Bone marrow (tissue), 2 donors: Measurements from ENCODE around the gene HGS.

Experiments
- DNase-seq, 2 donors: peaks; one replicate each; lab custom pipeline; 2025; lab: John Stamatoyannopoulos, UW

The HGS gene

GRCh38 chr17:81686614-81687013 lies 2.8 kb downstream of the HGS start:
- no peak for DNase-seq

- no peak for DNase-seq
Observed at GRCh38 chr17:81687770-81688541, 4.1 kb downstream of the HGS start.

GRCh38 chr17:81688616-81689015 lies 4.8 kb downstream of the HGS start:
- no peak for DNase-seq

GRCh38 chr17:81690066-81690465 lies 6.3 kb downstream of the HGS start:
- no peak for DNase-seq

GRCh38 chr17:81690549-81690948 lies 6.7 kb downstream of the HGS start:
- no peak for DNase-seq

- DNase-seq: no peak
Observed at GRCh38 chr17:81691196-81691595, 7.4 kb downstream of the HGS start.

- no peak for DNase-seq
Observed at GRCh38 chr17:81691608-81692007, 7.8 kb downstream of the HGS start.

GRCh38 chr17:81693509-81694210 lies 9.8 kb downstream of the HGS start:
- DNase-seq: no peak

GRCh38 chr17:81694810-81695209 lies 11.0 kb downstream of the HGS start:
- DNase-seq: no peak

GRCh38 chr17:81695211-81695610 lies 11.4 kb downstream of the HGS start:
- no peak for DNase-seq

GRCh38 chr17:81695801-81696200 lies 12.0 kb downstream of the HGS start:
- DNase-seq: no peak

GRCh38 chr17:81696218-81696941 lies 12.6 kb downstream of the HGS start:
- no peak for DNase-seq

GRCh38 chr17:81697261-81698044 lies 13.6 kb downstream of the HGS start:
- no peak for DNase-seq

- DNase-seq: no peak
Observed at GRCh38 chr17:81700353-81701287, 16.8 kb downstream of the HGS start.

GRCh38 chr17:81701288-81702071 lies 17.7 kb downstream of the HGS start:
- no peak for DNase-seq

- DNase-seq: peak; percentile 80 to 81
Observed at GRCh38 chr17:81702934-81703746, 19.3 kb downstream of the HGS start, which contains the start of gene MRPL12. Gene MRPL12 (plus strand): TSS chr17:81703367. CDS start chr17:81703502, 135 bp downstream.

- no peak for DNase-seq
Observed at GRCh38 chr17:81703747-81704654, 20.2 kb downstream of the HGS start.
